ENCODE data around the gene IRF6. TPM values are rescaled to one million over a fixed set of nuclear protein-coding genes. Genes with fewer than 3 reads are reported as not detected.

The IRF6 gene
- 31.6 TPM for total RNA-seq
- long read RNA-seq, full-length matches to known transcripts, result 32 of 77 reads
- long read RNA-seq, partial matches to known transcripts, result 37 of 77 reads
- long read RNA-seq, other reads (novel, unspliced or antisense), result 8 of 77 reads

DNA sequence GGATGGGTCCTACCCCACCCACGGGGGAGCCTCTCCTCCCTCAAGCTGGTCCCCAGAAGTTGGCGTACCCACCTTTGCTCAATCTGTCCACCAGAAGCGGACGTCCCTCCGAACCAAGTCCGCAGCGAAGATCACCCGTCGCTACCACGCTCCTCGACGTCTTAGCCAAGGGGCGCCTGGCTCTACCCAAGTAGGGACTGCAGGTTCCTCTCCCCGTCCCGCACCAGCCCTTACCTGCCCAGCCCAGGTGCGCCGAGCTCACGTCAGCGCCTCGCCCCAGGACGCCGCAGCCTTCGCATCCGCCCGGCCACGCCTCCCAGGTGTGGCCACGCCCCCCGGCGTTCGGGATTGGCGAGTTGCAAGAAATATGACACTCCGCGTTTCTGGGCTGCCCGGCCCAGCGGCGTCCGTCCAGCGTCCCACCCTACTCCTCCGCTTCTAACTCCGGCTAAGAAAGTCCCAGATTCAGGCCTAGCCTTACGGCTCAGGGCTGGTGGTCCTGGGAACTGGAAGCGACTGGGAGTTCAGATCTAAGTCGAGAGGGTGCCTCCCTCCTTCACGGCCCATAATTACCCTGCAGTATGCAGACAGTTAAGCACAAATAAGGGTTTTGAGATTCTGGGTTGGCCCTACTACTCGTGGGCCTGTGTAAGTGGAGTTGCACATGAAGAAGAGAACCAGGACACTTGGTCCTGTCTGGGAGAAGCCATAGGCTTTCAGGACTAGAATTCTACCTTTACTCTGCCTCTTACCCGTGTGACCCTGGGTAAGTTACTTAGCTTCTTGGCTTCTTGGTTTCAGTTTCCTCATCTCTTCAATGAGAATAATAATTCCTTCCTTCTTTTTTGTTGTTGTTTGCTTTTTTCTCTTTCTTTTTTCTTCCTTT is at the start of gene IRF6:
Gene IRF6 (minus strand): TSS at position 268 of the 886 bp plus-strand sequence. CDS start 4,729 bp downstream, outside the sequence.
- DNase-seq (peak; percentile 88), ATAC-seq (ENCODE audit: poor library complexity) (peak; percentile 80)
- intact Hi-C loops (cut with DNase I), result no loop called here

DNA sequence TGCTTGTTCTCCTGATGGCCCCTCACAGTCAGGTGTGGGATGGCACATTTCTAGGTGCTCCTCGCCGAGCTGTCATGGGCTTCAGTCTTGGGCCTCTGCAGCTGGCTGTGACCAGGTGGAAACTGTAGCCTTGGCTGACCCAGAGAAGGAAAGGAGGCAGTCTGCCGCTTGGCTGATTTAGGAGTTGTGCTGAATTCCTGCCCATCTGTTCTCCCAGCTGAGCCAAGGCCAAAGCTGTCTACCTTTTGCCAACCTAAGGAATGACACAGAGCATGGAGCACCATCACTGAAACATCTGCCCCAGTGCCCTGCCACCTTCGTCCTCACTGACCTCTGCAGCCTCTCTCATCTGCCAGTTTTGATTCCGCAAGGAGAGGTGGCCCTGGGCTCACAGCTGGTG is 49.7 kb upstream of the IRF6 start:
- no peak for ATAC-seq (ENCODE audit: poor library complexity)
- no peak for DNase-seq
- intact Hi-C loops (cut with DNase I), result no loop called here

DNA sequence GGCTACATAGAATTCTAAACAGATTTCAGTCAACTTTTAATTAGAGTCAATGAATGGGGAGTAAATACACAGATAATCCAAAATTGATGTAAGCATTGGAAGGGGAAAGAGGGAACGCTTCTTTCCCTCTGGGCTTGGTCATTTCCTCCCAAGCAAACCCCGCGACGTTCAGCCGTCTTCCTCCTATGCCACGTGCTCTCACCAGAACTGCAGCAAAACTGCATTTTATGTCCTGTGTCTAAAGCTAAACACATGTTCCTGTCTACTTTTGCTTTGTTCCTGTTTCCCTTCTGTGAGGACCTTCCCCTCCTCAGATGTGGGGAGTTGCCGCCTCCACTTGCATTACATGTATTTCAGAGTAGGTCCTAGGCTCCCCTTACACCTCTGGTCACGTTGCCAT is 49.1 kb upstream of the IRF6 start:
- ATAC-seq (ENCODE audit: poor library complexity) (no peak), DNase-seq (no peak)
- intact Hi-C loops (cut with DNase I), result no loop called here

GRCh38 chr1:209854196-209854595 is 48.3 kb upstream of the IRF6 start:
- no peak for DNase-seq
- no peak for ATAC-seq (ENCODE audit: poor library complexity)
- intact Hi-C loops (cut with DNase I), result no loop called here

DNA sequence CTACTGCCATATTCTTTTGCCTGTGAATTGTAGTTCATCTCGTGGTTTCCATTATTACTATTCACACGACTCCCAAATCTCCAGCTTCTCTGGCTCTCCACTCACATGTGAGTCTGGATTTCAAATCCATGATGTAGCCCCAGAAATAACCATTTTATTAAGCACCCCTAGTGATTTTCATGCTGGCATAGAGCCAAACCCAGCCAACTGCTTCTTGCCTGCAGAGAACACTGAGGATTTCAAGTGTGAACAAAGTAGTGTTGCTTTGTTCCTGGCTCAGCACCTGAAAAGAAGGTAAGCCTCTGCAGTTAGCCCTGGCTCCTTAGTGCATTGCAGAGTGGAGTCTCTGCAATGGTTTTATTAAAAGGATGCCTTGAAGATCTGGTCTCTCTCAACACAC is 47.7 kb upstream of the IRF6 start:
- intact Hi-C loops (cut with DNase I), result no loop called here
- ATAC-seq (ENCODE audit: poor library complexity), result no peak
- no peak for DNase-seq

- no peak for ATAC-seq (ENCODE audit: poor library complexity)
- DNase-seq, result no peak
- intact Hi-C loops (cut with DNase I), result no loop called here
Observed at GRCh38 chr1:209850342-209850979, 44.5 kb upstream of the IRF6 start.

DNA sequence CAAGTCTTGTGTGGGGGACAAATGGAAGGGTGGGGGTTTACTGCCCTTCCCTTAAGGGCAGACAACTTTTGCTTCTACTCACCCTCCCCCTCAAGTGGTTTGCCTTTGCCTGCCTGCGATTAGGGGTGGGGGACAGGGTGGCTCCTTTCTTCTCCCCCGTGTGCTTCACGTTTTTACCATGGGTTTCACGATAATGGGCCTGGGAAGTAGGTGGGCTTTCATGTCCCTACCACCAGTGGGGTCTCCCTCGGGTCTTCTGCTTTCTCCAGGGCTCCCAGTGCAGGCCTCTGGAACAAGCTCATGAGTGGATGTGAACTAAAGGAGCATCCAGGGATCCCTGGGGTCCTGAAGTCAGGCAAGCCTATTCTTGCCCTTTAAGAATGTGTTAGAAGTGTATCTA is 43.4 kb upstream of the IRF6 start:
- intact Hi-C loops (cut with DNase I), result no loop called here
- no peak for ATAC-seq (ENCODE audit: poor library complexity)
- DNase-seq, result no peak

- DNase-seq (no peak), ATAC-seq (ENCODE audit: poor library complexity) (peak; percentile 63)
- intact Hi-C loops (cut with DNase I), result no loop called here
Observed at GRCh38 chr1:209845408-209845725, 39.4 kb upstream of the IRF6 start.

DNA sequence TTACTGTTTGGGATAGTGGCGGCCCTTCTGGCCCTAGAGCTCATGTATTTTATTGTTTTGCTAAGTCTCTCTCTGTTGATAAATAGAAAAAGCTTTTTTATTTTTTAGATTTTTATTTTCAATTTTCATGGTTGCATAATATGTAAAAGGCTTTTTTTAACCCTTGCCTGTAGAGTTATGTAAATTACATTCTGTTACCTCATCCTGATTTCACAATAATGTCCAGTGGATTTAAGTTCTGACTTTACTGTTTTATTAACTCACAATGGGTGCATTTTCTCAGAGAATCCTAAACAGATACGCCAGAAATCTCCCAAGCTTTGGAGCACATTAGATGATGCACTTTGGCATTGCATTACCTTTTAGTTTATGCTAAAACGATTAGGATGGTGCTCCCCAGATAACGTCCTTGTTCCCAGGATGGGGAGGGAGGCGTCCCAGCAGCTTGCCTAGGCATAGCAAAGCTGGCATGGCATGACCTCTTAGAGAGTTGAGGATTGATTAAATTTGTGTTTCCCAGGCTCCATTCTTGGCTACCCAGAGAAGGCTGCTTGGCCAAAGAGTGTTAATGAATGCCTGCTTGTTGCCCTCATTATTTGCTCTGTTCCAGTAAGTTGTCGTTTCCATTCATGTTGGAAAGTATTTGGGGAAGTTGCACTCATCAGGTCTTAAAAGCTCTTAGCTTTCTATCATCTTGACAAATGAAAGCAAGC is 38.9 kb upstream of the IRF6 start:
- ATAC-seq (ENCODE audit: poor library complexity) (peak; percentile 57), DNase-seq (no peak)
- intact Hi-C loops (cut with DNase I), result no loop called here

GRCh38 chr1:209840611-209841010 is 34.7 kb upstream of the IRF6 start:
- intact Hi-C loops (cut with DNase I), result no loop called here
- DNase-seq, result no peak
- no peak for ATAC-seq (ENCODE audit: poor library complexity)

DNA sequence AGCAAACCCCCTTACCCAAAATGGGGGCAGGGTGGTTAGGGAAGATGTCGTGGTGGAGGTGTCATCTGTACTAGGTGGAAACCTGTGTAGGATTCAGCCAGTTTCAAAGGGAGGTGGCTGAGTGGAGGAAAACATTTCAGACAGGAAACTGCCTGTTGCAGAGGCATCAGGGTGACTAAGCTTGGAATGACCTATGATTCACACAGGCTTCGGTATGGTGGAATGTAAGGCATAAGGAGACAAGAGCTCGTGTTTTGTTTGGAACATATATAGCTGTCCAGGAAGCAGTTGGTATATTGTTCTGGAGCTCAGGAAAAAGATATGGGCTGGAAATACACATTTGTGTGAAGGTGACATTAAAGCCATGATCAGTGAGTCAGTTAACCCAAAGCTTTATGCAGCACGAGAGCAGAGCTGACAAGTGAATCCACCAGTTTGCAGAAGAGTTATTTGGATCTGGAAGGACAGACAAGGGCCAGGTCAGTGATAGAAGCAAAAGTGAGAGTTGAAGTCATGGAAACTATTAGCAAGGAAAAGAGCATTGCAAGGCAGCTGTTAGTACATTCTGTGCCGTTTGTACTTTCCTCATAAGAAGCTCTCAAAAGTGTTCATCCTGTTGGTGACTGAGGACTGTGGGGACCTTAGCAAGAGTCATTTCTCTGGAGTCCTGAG is 34.1 kb upstream of the IRF6 start:
- intact Hi-C loops (cut with DNase I), result no loop called here
- ATAC-seq (ENCODE audit: poor library complexity), result no peak
- no peak for DNase-seq

DNA sequence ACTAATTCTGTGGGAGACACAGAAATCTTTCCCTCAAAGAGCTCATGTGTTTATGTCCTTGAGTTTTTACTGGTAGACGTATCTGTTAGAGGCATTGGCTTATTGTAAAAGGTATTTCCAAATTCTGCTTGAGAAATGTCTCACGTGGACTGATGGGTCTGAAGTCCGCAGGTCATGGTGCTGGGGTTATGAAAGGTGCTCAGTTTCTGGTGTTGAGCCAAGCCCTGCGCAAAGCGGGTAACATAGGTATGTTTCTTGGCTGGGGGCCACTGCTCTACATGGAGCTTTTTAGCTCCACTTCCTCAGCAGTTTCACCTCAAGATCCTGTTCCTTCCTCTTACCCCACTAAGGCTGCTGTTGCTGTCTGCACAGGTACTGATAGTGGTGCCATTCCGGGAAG is 32.6 kb upstream of the IRF6 start:
- no peak for ATAC-seq (ENCODE audit: poor library complexity)
- intact Hi-C loops (cut with DNase I), result no loop called here
- DNase-seq, result no peak

GRCh38 chr1:209837671-209838070 is 31.7 kb upstream of the IRF6 start:
- intact Hi-C loops (cut with DNase I), result no loop called here
- no peak for DNase-seq
- ATAC-seq (ENCODE audit: poor library complexity), result no peak

GRCh38 chr1:209835782-209836298 is 29.9 kb upstream of the IRF6 start:
- no peak for ATAC-seq (ENCODE audit: poor library complexity)
- intact Hi-C loops (cut with DNase I), result no loop called here
- no peak for DNase-seq

- DNase-seq (no peak), ATAC-seq (ENCODE audit: poor library complexity) (no peak)
- intact Hi-C loops (cut with DNase I), result no loop called here
Observed at GRCh38 chr1:209831615-209832014, 25.7 kb upstream of the IRF6 start.

DNA sequence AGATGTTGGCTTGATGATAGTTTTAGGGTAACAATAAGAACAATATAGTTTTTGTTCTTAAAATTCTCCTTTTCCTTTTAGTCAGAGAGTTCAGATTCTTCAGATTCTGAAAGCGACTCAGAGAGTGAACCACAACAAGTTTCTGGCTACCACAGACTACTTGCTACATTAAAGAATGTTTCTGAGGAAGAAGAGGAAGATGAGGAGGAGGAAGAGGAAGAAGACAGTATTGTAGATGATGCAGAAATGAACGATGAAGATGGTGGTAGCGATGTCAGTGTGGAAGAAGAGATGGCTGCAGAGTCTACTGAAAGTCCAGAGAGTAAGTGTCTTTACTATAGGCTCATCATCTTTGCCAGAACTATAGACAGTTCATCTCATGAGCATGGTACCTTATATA is 24.8 kb upstream of the IRF6 start:
- intact Hi-C loops (cut with DNase I), result no loop called here
- DNase-seq (no peak), ATAC-seq (ENCODE audit: poor library complexity) (no peak)

- DNase-seq (no peak), ATAC-seq (ENCODE audit: poor library complexity) (no peak)
- intact Hi-C loops (cut with DNase I), result no loop called here
Observed at GRCh38 chr1:209829716-209830115, 23.8 kb upstream of the IRF6 start.

- peak; percentile 96 for DNase-seq
- intact Hi-C loops (cut with DNase I), result no loop called here
- ATAC-seq (ENCODE audit: poor library complexity), result peak; percentile 96
Observed at GRCh38 chr1:209827384-209828262, 21.7 kb upstream of the IRF6 start, which contains the start of gene UTP25. Gene UTP25, plus strand, starts transcription at chr1:209827972. Its CDS starts 92 bp downstream, at chr1:209828064.
